Regular cardiac myocyte (primary cell): ENCODE measurements around the gene SPATA4. TPM values are rescaled to one million over a fixed set of nuclear protein-coding genes. Genes with fewer than 3 reads are reported as not detected.

Experiments
- total RNA-seq: library from RNA; depleted of rRNA; stranded (reverse); fragments of >200 nt; gene quantifications from 2 replicates; pipeline ENCODE4 v1.2.3, GENCODE V29; 2014

The SPATA4 gene
- 0.19 and 0.28 TPM in 2 replicates for total RNA-seq

GRCh38 chr4:176195184-176195978 lies at the start of gene SPATA4:
Gene SPATA4, minus strand, starts transcription at chr4:176195585. Its CDS starts 23 bp downstream, at chr4:176195562.

Other genes starting within 250 kb of the SPATA4 start
- gene WDR17, start 129.7 kb downstream of the SPATA4 start, total RNA-seq = 0.58 and 1.7 TPM in 2 replicates
- gene ASB5, start 73.6 kb upstream of the SPATA4 start, total RNA-seq = under 0.01 and 6.2 TPM in 2 replicates
- 121 and 212 TPM in 2 replicates for gene SPCS3, start 124.4 kb upstream of the SPATA4 start, total RNA-seq